GM21737 (cell line): ENCODE data around the gene HSD11B1.

Source experiments
- ATAC-seq: cut with Tn5 transposase; IDR thresholded peaks from one replicate; pipeline ENCODE4 v1.9.1; 2021; ENCODE audit warnings: mild to moderate bottlenecking, moderate library complexity; ENCODE audit not compliant: unreplicated experiment

The HSD11B1 gene

DNA sequence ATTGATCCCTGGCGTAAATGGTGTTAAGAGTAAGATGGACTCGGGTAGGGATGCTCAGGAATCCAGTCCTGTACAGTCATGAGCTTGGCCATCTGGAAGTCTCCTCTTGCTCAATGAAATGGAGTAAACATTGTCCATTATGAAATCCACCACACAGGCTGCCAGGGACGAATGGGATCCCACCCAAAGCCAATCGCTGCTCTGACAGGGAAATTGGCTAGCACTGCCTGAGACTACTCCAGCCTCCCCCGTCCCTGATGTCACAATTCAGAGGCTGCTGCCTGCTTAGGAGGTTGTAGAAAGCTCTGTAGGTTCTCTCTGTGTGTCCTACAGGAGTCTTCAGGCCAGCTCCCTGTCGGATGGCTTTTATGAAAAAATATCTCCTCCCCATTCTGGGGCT is at the start of gene HSD11B1:
HSD11B1 (plus strand) TSS at position 263 of the 400 bp plus-strand sequence; CDS start at position 360, 97 bp downstream.
- ATAC-seq, result no peak

DNA sequence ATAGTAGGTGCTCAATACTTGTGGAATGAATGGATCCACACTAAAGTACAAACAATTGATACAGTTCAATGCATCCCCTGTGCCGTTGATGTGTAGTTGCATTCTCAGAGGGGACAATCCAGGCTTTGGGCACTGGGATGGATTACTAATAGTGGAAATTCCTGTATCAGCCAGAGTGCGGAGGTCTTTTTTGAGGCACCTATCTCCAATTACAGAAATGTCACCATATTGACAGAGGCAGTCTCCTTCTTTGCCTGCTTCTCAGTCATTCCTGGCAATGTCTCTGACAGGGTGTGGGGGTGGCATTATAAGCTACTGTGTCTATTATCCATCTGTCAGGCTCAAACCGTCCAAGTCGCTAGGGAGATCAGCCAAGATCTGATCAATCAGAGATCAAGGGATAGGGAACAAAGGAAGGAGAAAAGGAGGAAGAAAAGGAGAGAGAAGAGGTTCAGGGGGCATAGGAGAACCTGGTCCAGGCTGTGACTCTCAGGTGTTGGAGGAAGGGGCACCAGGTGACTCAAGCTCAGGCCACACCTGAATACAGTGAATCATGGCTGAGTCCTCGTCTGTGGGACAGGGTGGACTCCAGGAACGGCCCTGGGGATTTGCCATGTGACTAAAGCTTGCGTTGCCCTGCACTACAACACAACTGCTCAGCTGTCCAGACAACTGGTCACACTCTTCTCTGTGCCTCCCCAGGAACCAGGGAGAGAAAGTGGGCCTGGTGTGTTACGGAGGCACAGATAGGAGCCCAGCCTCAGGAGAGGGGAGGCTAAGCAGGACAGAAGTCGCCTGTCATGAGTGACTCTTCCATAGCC is 49.0 kb upstream of the HSD11B1 start:
- no peak for ATAC-seq

DNA sequence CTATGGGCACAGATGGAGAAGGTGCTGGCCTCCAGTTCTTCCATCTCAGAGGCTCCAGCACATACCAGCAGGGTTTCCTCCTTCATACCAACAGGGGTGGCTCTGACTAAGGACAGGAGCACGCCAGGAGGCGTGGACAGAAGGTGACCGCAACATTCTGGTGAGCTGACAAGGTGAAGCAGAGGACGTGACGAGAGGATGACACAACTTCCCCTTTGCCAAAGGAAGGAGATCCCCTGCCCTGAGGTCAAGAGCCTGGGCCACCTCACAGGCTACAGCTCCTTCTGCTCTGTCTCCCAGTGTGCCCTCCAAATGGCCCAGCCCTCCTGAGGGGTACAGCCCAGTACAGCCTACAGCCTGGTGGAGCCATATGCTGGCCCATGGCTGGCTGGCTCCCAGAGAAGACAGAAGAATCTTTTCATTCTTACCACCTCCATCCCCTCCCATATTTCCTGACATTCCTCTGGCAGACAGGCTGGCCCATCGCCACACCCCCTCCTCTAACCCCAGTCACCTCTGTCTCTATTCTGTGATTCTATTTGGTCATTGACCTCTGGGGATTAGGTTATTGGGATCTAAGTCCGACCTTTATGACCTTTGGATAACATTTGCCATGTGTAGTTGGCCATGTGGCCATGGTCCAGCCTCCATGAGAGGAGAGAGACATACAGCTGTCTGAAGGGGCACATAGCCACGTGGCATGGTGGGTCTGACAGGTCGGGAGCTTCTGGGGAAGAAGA is 47.3 kb upstream of the HSD11B1 start:
- no peak for ATAC-seq

DNA sequence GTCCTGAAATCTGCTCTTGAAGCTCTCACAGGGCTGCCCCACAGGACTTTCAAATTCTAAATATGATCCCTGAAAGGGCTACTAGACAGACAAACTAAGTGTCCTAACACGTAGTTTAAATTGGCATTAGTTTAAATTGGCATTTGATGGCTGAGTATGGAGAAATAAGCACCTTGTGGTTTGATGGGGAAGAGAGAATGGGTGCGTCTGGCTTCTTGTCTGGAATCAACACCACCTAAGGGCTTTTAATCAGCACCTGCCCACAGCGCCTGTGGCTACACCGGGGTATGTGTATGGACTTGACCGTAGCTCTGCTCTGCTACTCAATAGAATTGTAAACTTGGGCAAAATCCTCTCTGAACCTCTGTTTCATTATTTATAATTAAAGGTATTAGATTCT is 46.7 kb upstream of the HSD11B1 start:
- ATAC-seq, result no peak

GRCh38 chr1:209659909-209660308 is 44.7 kb upstream of the HSD11B1 start:
- ATAC-seq, result peak; percentile 84

DNA sequence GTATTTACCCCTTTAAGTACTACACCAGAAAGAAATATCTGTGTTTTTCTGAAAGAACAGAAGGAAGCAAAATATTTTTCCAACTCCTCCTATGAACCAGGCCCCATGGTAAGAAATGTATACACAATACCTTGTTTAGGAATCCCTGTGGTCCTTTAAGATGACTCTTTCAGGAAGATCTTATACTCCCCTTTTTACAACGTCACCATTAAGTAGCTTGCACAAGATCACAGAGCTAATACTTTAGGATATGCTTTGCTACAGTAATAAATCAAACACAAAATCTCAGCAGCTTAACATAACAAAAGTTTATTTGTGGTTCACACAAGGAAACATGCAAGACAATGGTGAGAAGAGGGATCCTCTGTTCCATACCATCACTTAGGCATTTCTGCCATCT is 43.6 kb upstream of the HSD11B1 start:
- no peak for ATAC-seq

GRCh38 chr1:209662879-209663327 is 41.7 kb upstream of the HSD11B1 start:
- ATAC-seq, result no peak

GRCh38 chr1:209667103-209667502 is 37.5 kb upstream of the HSD11B1 start:
- ATAC-seq, result no peak

GRCh38 chr1:209667708-209668107 is 36.9 kb upstream of the HSD11B1 start:
- no peak for ATAC-seq

GRCh38 chr1:209670441-209671082 is 34.1 kb upstream of the HSD11B1 start:
- ATAC-seq, result no peak

DNA sequence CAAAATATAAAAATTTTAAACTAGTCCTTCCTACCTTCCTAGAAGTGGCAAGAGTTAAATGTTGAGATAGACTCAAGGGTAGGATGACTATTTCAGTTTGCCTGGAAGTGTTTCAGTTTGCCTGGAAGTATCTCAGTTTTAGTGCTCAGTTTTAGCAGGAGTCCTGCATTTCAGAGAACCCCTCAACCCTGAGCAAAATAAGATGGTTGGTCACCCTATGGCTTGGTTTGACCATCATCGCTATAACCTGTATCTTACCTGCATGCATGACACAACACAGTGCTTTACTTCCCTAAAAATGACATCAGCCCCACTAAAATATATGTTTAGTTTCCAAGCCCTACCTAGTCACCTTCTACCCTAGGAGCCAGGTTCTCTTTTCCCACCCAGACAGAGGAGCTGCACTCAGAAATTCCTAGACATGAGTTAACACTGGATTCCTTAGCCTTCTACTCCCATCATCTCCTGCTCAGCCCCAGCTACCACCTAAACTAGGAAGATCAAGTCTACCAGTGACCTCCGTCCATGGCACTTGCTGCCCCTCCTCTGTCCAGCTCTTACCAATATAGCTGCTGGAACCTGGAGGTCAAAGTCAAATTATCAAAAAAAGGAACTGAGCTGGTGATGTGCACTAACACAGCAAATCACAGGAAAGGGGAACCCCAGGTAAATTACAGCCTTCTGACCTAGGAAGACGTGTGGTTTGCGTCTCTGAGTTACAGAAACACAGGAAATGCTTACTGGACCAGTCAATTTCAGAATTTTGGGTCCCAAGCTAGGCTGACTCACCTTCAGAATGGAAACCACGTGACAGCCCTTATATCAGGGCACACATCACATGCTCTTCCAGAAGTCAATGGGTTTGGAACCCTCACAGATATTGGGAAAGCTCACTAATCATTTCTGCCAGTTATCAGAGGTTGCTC is 31.7 kb upstream of the HSD11B1 start:
- ATAC-seq, result peak; percentile 86

DNA sequence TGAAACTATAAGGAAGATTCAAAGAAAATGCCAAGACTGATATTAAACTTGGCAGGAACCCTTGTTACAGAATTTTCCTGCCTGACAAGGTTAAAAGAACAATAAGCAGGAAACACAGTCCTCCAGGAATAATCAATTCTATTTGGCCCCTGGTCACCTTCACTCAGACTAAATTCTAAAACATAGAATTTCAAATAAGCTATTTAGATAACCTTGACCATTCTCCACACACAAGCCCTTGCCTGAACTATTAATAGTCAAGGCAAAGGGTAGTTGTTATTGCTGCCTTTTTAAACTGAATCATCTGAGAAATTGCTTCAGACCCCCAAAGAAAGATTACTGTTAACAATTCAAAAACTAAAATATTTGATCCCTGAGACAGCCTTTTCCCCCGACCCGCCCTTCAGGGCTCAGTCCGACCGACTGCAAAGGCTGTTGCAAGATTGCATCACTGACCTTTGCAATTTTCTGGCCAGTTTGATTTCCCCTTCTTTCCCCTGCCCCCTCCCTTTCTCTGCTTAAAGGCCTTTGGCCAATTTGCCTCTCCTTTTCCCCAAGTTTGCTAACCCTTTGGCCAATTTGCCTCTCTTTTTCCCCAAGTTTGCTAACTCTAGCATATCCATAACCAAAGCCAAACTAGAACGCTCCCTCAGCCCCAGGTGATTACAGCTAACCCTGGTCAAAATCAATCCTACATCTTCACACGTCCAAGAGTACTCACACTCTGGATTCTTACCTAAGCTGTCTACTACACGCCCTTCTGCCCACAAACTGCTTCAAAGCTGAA is 30.8 kb upstream of the HSD11B1 start:
- ATAC-seq, result no peak

DNA sequence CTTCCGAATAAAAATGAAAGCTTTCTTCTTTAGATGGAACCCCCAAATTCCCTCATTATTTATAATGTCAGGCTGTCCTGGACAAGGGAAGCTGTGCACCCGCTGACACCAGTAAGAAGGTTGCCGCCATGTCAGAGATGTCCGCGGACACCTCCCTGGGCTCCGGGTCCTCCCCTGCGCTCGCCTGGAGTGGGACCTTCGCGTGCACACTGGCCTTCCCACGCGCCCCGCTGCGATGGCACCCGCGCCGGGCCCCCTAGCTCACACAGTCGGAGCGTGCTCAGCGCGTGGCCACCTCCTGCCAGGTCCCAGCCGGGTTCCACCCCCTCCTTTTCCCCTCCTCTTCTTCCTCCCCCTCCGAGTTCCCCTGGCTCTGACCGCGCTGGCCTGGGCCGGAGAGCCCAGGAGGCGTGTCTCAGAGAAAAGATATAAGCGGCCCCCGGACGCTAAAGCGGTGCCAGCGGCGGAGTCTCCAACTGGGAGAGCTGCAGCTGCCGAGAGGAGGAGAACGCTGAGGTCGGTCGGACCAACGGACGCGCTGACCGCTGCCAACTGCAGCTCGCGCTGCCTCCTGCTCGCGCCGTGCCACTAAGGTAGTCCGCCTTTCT is 29.6 kb upstream of the HSD11B1 start, which contains the start of gene G0S2:
G0S2 (plus strand) TSS at position 456 of the 608 bp plus-strand sequence. CDS start 273 bp downstream, outside the sequence.
- no peak for ATAC-seq

DNA sequence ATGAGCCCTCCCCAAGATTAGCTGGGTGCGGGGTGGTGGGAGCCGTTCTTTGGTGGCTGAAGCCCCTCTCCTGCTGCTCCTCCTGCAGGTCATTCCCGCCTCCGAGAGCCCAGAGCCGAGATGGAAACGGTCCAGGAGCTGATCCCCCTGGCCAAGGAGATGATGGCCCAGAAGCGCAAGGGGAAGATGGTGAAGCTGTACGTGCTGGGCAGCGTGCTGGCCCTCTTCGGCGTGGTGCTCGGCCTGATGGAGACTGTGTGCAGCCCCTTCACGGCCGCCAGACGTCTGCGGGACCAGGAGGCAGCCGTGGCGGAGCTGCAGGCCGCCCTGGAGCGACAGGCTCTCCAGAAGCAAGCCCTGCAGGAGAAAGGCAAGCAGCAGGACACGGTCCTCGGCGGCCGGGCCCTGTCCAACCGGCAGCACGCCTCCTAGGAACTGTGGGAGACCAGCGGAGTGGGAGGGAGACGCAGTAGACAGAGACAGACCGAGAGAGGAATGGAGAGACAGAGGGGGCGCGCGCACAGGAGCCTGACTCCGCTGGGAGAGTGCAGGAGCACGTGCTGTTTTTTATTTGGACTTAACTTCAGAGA is 29.0 kb upstream of the HSD11B1 start:
- no peak for ATAC-seq

GRCh38 chr1:209678981-209679539 is 25.6 kb upstream of the HSD11B1 start:
- ATAC-seq, result no peak

DNA sequence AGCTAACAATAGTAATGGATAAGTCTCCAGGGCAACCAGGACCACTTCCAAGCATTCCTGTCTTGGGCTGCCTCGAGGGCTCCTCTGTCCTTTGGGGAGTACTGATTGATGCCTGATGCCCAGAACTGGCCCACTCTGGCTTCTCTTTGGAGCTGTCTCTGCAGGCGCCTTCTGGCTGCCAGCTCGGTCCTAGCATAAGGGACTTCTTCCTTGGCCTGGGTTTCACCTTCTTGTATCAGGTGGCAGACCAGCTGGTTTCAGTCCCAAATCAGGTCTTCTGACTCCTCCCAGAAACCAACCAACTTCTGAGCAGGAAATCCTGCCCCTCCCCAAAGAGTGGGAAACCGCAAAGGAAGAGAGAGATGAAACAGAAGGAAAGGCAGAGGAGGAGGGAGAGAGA is 18.8 kb upstream of the HSD11B1 start:
- no peak for ATAC-seq

DNA sequence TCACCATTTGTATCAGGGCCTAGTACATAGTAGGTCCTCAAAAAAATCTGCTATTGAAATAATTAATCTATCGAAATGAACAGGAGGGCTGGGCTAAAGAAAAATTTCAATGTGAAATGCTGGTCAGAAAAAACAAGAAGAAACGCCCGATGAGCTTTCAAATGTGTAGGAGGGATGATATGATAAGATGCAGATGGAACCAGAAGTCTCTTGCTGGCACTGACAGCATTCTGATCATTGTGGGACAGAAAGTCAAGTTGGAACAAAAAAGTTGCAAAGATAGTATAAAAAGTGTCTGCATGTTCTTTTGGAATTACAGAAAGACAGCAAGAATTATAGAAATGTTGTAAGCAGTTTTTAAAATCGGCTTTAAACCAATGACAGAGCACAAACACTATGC is 18.3 kb upstream of the HSD11B1 start:
- ATAC-seq, result no peak

DNA sequence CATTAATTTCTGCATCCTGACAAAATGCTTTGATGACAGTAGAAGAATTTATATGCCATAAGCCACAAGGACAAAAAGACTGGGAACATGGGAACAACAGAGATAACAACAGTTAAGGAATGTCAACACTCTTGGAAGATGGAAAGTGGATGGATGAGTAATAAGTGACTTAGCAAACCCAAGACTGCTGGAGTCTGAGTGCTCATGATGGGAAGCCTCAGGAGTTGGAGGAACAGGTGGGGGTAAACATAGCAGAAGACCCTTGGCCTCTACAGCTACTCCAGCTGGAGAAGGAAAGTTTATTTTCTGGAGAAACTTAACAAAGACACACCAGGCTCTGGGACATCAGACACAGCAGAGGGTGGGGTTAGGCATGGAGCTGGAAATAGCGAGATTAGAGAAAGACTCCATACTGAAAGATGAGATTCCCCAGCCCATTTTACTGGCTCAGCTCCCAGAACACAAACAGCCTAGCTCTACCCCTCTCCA is 15.9 kb upstream of the HSD11B1 start:
- ATAC-seq, result no peak
